ENCODE measurements around the gene ZNF827. TPM values are rescaled to one million over a fixed set of nuclear protein-coding genes. Genes with fewer than 3 reads are reported as not detected.

Gene ZNF827
- total and polyA plus RNA-seq, 2 of the 8 experiments (the other 6 are each of a cell fraction or from before 2014, with no cell fraction given) = 25.3 to 26.2 TPM

DNA sequence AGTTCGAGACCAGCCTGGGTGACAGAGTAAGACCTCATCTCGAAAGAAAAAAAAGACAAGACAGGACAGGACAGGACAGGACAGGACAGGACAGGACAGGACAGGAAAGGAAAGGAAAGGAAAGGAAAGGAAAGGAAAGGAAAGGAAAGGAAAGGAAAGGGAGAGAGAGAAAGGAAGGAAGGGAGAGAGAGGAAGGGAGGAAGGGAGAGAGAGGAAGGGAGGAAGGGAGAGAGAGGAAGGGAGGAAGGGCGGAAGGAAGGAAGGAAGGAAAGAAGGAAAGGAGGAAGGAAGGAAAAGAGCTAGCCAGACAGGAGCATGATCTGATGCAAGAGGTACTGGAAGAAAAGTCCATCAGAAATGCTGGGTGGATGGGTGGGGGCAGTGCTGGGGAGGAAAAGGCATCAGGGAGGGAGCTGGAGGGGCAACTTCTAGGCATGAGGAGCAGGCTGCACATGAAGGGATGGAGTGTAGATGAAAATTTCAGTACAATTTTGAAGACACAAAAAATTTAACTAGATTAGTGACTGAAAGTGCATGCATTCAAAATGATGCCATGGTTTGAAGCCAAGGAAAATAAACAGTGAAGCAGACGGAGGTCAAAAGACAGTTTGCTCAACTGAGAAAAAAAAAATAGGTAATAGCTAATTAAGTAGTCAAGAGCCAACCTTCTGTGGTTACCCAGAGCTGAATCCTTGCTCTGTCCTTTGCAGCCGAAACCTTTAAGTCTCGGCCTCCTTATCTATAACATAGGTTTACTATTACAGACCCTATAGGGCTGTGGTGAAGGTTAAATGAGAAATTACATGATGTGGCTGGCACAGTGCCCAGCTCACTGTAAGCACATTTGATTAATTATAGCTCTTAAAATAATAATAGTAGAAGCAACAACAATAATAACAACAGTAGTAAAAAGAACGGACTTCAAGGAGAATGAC lies 59.9 kb downstream of the ZNF827 start:
- Histone ChIP-seq H2AK5ac (ENCODE audit: low read depth, low read length) (peak overlapping the region; percentile 44; the same call in 1 of the 2 replicates), H2BK120ac (replicated peaks; ENCODE audit: low read depth, low read length) (no peak overlapping the region), H3K14ac (ENCODE audit: insufficient read length) (no peak overlapping the region), H2BK15ac (ENCODE audit: low read length) (no peak overlapping the region), H3K27ac (ENCODE audit: low read depth, low read length) (no peak overlapping the region), H3K23ac (ENCODE audit: insufficient read length) (no peak overlapping the region), H3K9ac (replicated peaks in 1 of 4; ENCODE audit: extremely low read depth in 1 of 4, low read depth in 3 of 4, low read length in 3 of 4) (no peak overlapping the region), H4K8ac (ENCODE audit: extremely low read depth, insufficient read depth, low read length) (no peak overlapping the region), H3K79me1 (ENCODE audit: low read depth, low read length) (peaks cover 2% of the 10 kb centered on the region; the same call in 1 of the 2 replicates), H4K20me1 (replicated peaks in 1 of 2; ENCODE audit: control insufficient read depth in 1 of 2, insufficient read depth in 2 of 2, low read length in 2 of 2) (no peaks in the 10 kb centered on the region), H3K27me3 (replicated peaks in 1 of 4; ENCODE audit: control insufficient read depth in 3 of 4, extremely low read depth in 1 of 4, insufficient read depth in 3 of 4, low read length in 3 of 4) (no peaks in the 10 kb centered on the region), H4K91ac (replicated peaks; ENCODE audit: insufficient read length, low read length) (no peak overlapping the region), H3K4me2 (ENCODE audit: insufficient read depth in 1 of 2, low read depth in 2 of 2, low read length in 2 of 2) (no peak overlapping the region), H4K5ac (ENCODE audit: insufficient read length, low read depth, low read length) (no peak overlapping the region), H2BK5ac (ENCODE audit: low read depth, low read length) (no peak overlapping the region), H3K4me1 (replicated peaks in 1 of 4; ENCODE audit: control insufficient read depth in 3 of 4, insufficient read depth in 4 of 4, low read length in 3 of 4) (peaks cover 7 to 17% (median 10%) of the 10 kb centered on the region in 4 experiments), H3K23me2 (ENCODE audit: low read depth, low read length) (no peaks in the 10 kb centered on the region; the same call in 1 of the 2 replicates), H3K4ac (replicated peaks; ENCODE audit: insufficient read length, low read depth, low read length) (no peak overlapping the region), H3K79me2 (ENCODE audit: control insufficient read depth in 1 of 2, insufficient read depth in 2 of 2, low read length in 2 of 2) (peaks cover 0 to 40% of the 10 kb centered on the region in 2 experiments; a peak in 2 of 4 replicates), H3K9me3 (ENCODE audit: insufficient read depth in 2 of 2, low read depth in 1 of 2, low read length in 1 of 2) (no peaks in the 10 kb centered on the region), H2BK12ac (ENCODE audit: low read depth, low read length) (no peak overlapping the region), H3K56ac (replicated peaks; ENCODE audit: insufficient read length, low read depth, low read length) (no peak overlapping the region), H3K18ac (ENCODE audit: extremely low read depth, low read length) (no peak overlapping the region), H2AFZ (ENCODE audit: low read length) (no peak overlapping the region), H3K4me3 (ENCODE audit: extremely low read depth in 1 of 4, insufficient read depth in 2 of 4, low read depth in 3 of 4, low read length in 4 of 4) (no peak overlapping the region), H3K36me3 (ENCODE audit: control insufficient read depth in 2 of 4, insufficient read depth in 4 of 4, low read length in 3 of 4) (peaks cover 0 to 9% (median 2%) of the 10 kb centered on the region in 4 experiments; a peak in 4 of 8 replicates), H2BK20ac (ENCODE audit: low read length) (no peak overlapping the region)
- ChIA-PET CTCF (ENCODE audit: partially characterized antibody) (interaction anchor here (1.2 to 3.2 kb wide), 3 partner anchors 9 to 13 kb away, joined by 4 to 15 read pairs (median 6); no protein-coding TSS in a partner anchor), POLR2A (ENCODE audit: partially characterized antibody) (interaction anchor here (0.8 kb wide), 1 partner anchor 58 kb away, joined by 3 read pairs; no protein-coding TSS in a partner anchor)
- 93% methylated on average over 7 of the region's 7 CpGs; no CpG with 5 or more reads in 1 of the 2 experiments for WGBS, 2 experiments (ENCODE audit: extremely low coverage in 1 of 2, insufficient coverage in 1 of 2, insufficient read length in 1 of 2, insufficient replicate concordance in 2 of 2, low coverage in 1 of 2, low lambda C conversion rate in 2 of 2, missing lambda C conversion rate in 1 of 2)
- DNase-seq (ENCODE audit: low read depth in 1 of 2, low spot score in 2 of 2) = no peak
- no peak for FAIRE-seq
- TF ChIP-seq SRF (IDR thresholded peaks at IDR 0.05; ENCODE audit: low read depth, low read length) = no peak
- no peak for TF ChIP-seq BACH1 (IDR thresholded peaks at IDR 0.05; ENCODE audit: low read length)
- TF ChIP-seq, protein P1, sequence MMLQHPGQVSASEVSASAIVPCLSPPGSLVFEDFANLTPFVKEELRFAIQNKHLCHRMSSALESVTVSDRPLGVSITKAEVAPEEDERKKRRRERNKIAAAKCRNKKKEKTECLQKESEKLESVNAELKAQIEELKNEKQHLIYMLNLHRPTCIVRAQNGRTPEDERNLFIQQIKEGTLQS (IDR thresholded peaks at IDR 0.05; ENCODE audit: insufficient read depth, low read depth, low read length) = no peak
- TF ChIP-seq KDM5A (IDR thresholded peaks at IDR 0.05; ENCODE audit: low read length) = no peak
- no peak for TF ChIP-seq CHD1 (IDR thresholded peaks at IDR 0.05; ENCODE audit: low read depth, low read length)
- TF ChIP-seq NANOG (IDR thresholded peaks at IDR 0.05; ENCODE audit: insufficient read depth, low read depth, low read length, poor library complexity, severe bottlenecking) = no peak
- TF ChIP-seq CBX8 (IDR thresholded peaks at IDR 0.05; ENCODE audit: borderline replicate concordance, low read depth, low read length) = no peak
- TF ChIP-seq JUN (IDR thresholded peaks at IDR 0.05; ENCODE audit: low read depth, low read length) = no peak
- no peak for TF ChIP-seq ZNF274 (IDR thresholded peaks at IDR 0.05; ENCODE audit: borderline replicate concordance, extremely low read depth, low read length)
- no peak for TF ChIP-seq SIX5 (IDR thresholded peaks at IDR 0.05; ENCODE audit: low read depth, low read length)
- no peak for TF ChIP-seq BCL11A (IDR thresholded peaks at IDR 0.05; ENCODE audit: low read depth in 2 of 2, low read length in 2 of 2)

Data from H1 (cell line).